Vagina (tissue), 2 donors: ENCODE data around the gene TMEM266.

Experiments
- CTCF ChIP-seq, 3 experiments: fragments of 450-650 bp in 2 of 3; fragments of 200-600 bp in 1 of 3; sonication (generic) in 1 of 3; IDR thresholded peaks; one replicate each; pipeline ENCODE4 v1.5.1; 2017 to 2019; ENCODE audit warnings: antibody characterized with exemption in 3 of 3, mild to moderate bottlenecking in 2 of 3, moderate library complexity in 2 of 3
- POLR2AphosphoS5 ChIP-seq, 2 donors: sonication (generic); formaldehyde crosslinking; IDR thresholded peaks; one replicate each; pipeline ENCODE4 v1.9.0; 2017; ENCODE audit warnings: antibody characterized with exemption in 2 of 2, mild to moderate bottlenecking in 2 of 2, low read depth in 1 of 2; ENCODE audit not compliant: insufficient read depth in 1 of 2

DNA sequence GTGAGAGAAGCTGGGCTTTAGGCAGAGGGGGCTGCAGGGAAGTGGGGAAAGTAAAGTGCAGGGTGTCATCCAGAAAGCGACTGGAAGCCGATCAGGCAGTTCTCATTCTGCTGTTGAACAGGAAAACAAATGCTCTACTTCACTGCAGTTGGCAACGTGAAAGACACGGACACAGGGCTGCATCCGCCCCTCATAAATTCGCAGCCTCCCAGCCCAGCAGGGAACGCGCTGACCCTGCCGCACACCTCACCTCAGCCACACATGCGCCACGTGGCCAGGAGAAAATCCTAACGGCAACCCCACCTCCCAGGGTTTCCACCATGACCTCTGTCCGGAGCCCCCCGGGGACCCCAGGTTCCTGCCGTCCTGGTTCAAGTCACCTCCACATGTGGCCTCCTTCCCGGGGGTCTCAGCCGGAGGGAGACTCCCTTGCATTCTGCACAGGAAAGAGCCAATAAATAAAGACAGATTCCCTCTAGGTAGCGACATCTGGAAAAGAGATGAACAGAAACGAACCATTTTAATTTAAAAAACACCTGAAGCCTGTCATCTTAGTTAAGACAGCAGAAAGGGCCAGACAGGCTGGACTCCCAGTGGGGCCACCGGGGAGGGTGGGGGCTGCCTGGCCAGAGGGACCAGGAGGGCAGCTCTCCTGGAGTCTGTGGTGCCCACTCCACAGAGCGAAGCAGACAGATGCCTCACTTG is 118.7 kb downstream of the TMEM266 start:
- TF ChIP-seq CTCF (IDR thresholded peaks at IDR 0.05) (no peak), POLR2AphosphoS5 (IDR thresholded peaks at IDR 0.05; ENCODE audit: insufficient read depth in 1 of 2, low read depth in 1 of 2) (no peak)
